Stimulated activated CD4-positive, alpha-beta T cell treated with anti-CD3 and anti-CD28 coated beads, Interleukin-2, amount 100 ng/mL, for 4 hours (primary cell): ENCODE data around the gene OVCA2.

ENCODE experiments used
- DNase-seq: peaks from one replicate; pipeline ENCODE4 v3.0.0-alpha.2; 2020; ENCODE audit warnings: low read depth

OVCA2 gene

DNA sequence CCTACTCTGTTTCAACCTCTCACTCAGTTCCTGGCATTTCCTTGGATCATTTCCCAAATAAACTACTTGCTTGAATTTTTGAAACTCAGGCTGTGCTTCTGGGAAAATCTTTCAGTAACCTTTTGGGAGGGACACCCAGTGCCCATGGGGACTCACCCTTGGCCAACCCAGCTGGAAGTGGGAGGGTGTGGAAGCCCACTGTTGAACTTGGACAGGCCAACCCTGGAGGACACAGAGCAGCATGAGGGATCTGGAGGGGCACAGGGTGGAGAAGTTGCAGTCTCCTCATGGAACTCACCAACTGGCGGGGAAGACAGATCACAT is 27.9 kb upstream of the OVCA2 start:
- DNase-seq = no peak

- no peak for DNase-seq
Observed at GRCh38 chr17:2015314-2015713, 26.5 kb upstream of the OVCA2 start.

DNA sequence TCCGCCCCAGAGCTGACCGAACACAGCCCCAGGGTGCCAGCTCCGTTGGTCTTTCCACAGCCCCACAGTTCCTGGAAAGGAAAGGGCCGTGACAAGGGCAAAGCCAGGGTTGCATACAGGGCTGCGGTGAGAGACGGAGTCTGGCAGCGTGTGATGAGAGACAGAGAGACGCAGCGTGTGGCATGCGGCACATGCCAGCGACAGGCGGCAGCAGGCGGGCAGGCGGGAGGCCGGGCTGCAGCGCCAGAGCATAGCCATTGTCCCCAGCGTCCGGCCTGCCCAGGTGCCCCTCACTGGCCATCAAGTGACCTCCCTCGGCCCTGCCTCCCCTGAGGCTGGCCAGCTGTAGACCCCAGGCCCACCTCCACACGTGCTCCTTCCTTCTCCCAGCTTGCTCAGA is 25.3 kb upstream of the OVCA2 start:
- DNase-seq = no peak

- no peak for DNase-seq
Observed at GRCh38 chr17:2017274-2017941, 24.4 kb upstream of the OVCA2 start.

- DNase-seq = no peak
Observed at GRCh38 chr17:2018716-2019510, 22.9 kb upstream of the OVCA2 start.

DNA sequence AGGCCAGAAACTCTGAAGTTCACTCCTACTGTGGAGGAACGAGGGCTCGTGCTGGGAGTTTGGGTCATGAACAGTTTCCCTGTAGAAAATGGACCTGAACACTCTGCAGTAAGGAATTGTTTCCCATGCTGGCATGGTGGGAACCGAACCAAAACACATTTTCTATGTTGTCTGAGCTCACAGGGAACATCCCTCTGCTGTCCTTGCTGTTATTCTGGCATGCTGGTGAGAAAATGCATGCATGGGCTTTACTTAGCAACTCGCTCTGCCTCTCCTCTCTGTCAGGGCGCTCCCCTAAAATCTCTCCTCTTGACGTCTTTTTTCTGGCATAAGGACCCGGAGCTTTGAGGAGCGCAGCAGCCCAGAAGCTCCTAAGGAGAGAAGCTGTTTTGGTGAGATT is 22.1 kb upstream of the OVCA2 start:
- DNase-seq = no peak

DNA sequence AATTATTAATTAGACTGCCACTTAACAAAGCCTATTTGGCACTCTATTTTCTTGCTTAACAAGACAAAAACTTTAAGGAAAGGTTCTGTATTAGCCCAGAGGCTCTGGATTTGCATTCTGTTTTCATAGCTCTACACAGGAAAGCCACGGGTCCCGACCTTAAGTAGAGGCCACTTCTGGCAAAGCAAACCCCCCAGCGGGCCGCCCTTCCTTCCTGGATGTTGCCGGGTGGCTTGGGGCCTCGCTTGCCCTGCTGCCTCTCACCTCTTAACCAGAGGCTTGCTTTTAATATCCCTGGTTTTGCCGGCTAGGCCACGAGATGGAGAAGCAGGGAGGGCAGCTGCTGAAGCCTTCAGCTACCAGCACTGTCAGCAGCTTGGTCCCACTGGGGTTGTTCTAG is 21.1 kb upstream of the OVCA2 start:
- DNase-seq = no peak

DNA sequence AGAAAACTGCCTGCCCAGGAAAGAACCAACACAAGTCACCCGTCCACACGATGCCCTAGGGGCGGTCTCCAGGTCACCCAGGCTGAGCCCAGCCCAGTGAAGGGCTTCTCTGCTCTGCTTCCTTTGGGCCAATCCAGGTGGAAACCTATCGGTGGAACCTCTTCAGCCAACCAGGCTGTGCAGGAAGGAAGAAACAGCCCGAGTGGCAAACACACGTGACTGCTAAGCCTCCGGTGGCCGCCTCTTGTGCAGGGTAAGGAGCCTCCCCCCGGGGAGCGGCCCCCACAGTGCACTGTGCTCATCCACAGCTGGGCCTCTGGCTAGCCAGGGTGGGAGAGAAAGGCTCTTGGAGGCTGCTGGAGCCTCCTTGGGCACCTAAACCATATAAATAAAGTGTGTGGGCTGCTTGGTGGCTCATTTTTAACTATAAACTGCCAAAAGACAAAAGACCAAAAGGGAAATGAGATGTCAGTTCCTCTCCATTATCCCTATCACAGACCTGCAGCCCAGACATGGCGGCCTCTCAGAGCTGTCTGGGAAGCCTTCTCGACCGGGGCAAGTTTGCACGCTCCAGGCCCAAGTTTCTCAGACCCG is 19.1 kb upstream of the OVCA2 start:
- no peak for DNase-seq

DNA sequence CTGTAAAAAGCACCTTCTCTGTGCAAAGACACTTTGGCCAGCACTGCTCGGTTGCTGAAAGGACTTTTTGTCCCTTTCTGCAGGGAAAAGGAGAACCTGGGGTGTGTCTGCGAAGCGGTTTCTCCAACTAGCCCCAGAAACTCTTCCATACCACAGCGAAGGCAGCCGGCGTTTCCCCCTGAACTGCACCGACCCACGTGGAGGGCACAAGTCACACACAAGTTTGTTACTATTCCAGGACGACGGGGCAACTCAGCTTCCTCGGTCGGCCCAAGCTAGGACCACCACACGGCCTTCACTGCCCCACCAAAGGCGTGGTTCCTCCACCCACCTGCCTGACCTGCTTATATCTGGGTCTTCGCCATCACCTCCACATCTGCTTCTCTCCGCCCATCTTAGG is 18.6 kb upstream of the OVCA2 start:
- DNase-seq = no peak

- no peak for DNase-seq
Observed at GRCh38 chr17:2023692-2024571, 17.9 kb upstream of the OVCA2 start.

- no peak for DNase-seq
Observed at GRCh38 chr17:2024572-2025219, 17.1 kb upstream of the OVCA2 start.

DNA sequence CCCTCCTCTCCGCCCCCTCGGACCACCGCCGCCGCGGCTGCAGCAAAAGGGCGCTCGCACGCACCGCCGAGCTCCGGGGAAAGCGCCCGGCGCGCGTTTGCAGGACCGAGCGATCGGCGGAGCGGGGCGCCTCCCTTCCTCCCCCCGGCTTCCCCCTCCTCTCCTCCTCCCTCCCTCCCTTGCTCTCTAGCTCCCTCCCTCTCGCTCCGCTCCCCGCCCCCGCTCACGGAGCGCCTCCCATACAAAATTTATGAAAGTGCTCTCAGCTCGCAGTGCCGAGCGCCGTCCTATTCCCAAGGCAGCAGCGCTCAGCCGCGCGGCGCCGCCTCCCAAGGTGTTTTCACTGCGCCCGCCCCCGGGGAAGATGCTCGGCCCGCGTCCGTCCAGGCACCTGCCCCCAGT is 16.6 kb upstream of the OVCA2 start, which contains the start of gene RTN4RL1:
TSS of gene RTN4RL1 (minus strand) at position 115 of the 402 bp plus-strand sequence. CDS start 469 bp downstream, outside the sequence.
- DNase-seq = peak; percentile 77

DNA sequence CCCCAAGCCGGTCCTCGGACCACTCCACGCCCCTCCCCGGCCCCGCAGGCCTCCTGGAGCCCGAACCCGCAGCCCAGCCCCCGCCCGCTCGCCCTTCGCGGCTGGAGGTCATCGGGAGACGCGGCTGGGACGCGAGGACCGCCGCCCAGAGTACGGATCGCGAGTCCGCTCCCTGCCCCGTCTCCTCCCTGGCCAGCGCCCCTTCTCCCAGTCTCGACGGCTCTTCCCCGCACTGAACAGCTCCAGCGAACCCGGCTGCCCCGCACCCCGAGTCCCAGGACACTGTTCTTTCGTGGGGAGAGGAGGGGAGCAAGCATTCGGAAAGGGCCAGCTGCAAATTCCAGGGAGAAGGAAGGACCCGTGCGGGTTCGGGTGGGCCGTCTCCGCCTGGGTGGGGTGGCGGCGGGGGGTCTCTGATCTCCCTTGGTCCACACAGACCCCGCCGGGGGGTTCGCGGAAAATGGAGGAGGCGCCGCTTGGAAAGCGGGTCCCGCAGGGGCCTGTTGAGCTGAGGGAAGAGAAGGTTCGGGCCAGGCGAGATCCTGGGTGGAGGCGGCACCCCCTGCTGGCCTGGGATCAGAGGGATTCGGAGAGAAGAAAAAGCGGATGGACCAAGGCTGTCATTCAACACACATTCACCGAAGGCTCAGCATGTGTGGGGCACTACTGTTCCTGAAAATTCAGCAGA is 16.1 kb upstream of the OVCA2 start:
- DNase-seq = no peak

DNA sequence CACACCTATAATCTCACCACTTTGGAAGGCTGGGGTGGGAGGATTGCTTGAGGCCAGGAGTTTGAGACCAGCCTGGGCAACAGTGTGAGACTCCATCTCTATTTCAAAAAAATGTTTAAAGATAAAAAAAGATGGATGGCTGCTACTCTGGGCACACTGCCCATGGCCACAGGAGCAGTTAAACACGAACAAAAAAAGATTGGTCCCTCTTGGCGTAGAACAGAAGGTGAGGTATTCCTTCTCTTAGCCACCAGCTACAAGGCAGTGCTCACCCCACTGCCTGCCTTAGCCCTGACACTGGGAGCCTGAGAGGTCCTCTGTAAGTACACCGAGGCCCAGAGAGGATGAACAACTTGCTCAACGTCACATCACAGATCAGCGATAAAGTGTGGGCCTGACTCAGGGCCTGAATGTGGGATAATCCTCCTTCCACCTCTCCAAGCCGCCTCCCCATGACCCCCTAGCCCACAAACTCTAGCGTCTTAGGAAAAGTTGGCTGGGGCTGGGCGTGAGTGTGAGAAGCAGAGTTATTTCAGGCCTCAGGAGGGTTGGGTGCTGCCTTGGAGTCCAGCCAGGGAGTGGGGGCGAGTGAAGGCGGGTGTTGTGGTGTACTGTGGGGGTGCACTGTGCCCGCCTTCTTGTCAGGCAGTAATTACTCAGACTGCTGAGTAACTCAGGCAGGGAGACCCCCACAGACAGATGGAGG is 14.1 kb upstream of the OVCA2 start:
- DNase-seq = no peak

- DNase-seq = no peak
Observed at GRCh38 chr17:2028234-2028614, 13.6 kb upstream of the OVCA2 start.

- no peak for DNase-seq
Observed at GRCh38 chr17:2028737-2029136, 13.1 kb upstream of the OVCA2 start.

DNA sequence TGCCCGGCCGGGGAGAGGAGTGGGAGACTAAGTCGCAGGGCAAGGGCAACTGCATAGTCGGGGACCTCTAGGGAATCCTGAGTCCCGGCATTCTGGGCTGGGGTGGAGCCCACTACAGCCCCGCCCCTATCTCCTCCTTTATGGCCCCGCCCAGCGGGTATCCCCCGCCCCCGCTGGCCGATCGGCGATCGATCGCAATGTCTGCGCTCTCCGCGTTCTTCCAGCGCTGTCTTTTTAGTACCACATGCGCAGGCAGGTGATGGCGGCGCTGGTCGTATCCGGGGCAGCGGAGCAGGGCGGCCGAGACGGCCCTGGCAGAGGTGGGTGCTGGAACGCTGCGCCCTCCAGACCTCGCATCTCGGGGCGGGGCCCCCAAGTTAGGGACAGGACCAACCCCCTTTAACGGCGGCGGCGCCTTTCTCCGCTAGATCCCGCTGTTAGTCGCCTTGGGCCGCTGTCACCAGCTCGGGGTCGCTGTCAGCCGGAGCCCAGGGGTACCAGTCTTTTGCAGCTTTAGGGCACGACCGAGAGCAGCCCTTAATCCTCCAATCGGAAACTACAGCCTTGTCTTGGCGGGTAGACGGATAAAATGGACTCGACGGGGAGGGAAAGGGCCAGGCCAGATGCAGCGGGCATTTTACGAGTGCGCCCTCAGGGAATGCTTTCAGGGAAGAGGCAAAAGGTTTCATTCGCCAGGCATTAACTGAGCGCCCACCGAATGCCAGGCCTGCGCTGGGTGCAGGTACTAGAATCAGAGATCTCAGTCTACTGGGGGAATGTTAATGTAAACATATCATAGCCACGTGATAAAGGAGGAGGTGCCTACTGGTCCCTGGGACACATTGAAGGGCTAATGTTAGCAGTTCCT is 11.7 kb upstream of the OVCA2 start, which contains the start of gene DPH1:
TSS of gene DPH1 (plus strand) at position 243 of the 868 bp plus-strand sequence. CDS start at position 260, 17 bp downstream.
- DNase-seq = peak; percentile 79

GRCh38 chr17:2030779-2031163 is 11.1 kb upstream of the OVCA2 start:
- no peak for DNase-seq

DNA sequence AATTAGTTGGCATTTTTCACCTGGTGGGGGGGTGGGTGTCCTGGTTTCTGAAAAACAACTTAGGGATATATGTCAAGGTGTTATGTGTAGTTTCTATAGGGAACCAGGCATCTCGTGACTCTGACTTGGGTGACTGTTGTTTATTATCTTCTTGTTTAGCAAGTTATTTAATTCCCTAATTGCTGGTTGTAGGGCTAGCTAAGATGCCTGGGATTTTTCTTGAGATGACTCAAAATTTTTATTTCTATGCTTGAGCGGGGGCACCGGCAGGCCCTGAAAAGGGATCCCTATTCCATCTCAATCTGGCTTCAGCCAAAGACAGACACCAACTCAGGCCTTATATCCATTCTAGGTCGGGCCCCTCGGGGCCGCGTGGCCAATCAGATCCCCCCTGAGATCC is 8.7 kb upstream of the OVCA2 start:
- no peak for DNase-seq

- DNase-seq = no peak
Observed at GRCh38 chr17:2034157-2034556, 7.7 kb upstream of the OVCA2 start.
